Left hindlimb (tissue), 1 donor: Measurements from ENCODE around the gene UBE2I.
"Not testable (repeated sequence)": the region's sequence is repeated elsewhere in the genome, so short reads cannot be mapped to it uniquely, and the experiment has no call there.

Experiments used
- DNase-seq: peaks from one replicate; pipeline ENCODE4 v3.0.0-alpha.2; 2018

Gene UBE2I

GRCh38 chr16:1308977-1309885 lies at the start of gene UBE2I:
UBE2I (plus strand) TSS chr16:1309636; CDS start chr16:1314031, 4,395 bp downstream.
- peak; percentile 99 for DNase-seq

- no peak for DNase-seq
These were observed 49.7 kb upstream of the UBE2I start for GRCh38 chr16:1259760-1260068.

DNA sequence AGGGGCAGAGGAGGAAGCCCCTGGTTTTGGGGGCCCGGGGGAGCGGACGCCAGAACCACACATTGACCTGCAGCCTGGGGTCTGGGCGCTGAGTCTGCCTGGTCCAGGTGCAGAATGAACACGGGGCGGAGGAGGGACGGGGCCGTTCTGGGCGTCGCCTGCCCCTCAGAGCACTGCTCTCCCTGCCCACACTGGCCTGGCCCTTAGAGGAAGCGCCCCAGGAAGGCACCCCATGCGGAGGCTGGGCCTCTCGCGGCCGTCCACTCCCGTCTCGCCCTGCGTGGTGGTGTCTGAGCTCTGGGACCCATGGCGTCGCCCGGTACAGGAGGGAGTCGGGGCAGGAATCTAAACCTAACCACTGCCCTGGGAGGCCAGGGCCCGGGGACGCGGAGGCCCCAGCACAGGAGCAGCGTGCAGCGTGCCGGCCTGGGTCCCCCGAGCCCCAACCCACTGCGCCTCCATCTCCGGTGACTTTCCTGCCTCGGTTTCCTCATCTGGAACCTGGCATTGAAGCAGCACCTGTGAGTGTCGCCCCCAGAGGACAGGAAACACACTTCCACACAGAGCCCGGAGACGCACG lies 49.2 kb upstream of the UBE2I start:
- DNase-seq = no peak

- no peak for DNase-seq
These were observed 48.1 kb upstream of the UBE2I start for GRCh38 chr16:1261131-1261892.

DNA sequence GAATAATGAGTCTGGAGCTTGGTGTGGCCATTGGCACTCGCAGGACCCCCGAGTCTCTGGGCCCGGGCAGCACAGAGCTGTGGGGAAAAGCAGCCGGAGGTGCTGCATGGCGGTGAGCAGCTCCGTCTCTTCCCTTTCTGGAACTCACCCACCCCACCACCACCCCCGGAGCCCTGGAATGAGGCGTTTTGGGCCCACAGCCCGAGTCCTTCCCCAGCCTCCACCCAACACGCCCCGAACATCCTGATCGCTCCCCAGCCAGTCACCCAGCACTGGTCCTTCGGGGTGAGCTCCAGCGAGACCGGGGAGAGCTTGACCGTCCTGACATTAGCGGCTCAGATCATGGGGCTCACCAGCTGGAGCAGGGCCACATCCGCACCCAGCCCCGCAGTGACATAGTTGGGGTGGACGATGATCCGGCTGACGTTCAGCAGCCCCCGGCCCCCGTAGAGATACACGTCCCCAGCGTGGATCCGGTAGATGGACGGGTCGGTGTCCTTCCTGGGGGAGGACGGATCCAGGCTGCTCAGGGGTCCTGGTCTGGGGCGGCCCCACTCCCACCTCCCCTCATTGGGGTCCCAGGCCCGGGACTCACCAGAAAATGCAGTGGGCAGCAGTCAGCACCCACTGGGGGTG lies 47.1 kb upstream of the UBE2I start:
- no peak for DNase-seq

DNA sequence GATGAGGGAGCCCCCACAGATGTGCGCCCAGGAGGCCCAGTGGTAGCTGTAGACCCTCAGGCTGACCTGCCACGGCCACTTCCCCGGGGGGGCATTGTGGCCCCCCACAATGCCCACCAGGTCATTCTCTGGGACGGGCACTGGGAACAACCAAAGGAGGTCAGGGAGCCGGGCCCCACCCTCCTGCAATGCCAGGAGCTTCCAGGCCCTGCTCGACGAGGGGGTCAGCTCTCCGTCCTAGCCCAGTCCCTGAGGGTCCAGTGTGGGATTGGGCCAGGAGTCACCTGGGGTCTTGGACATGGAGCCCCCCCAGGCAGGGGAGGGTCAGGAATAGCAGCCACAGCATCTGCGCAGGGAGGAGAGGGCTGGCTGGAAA lies 46.6 kb upstream of the UBE2I start:
- DNase-seq = no peak

DNA sequence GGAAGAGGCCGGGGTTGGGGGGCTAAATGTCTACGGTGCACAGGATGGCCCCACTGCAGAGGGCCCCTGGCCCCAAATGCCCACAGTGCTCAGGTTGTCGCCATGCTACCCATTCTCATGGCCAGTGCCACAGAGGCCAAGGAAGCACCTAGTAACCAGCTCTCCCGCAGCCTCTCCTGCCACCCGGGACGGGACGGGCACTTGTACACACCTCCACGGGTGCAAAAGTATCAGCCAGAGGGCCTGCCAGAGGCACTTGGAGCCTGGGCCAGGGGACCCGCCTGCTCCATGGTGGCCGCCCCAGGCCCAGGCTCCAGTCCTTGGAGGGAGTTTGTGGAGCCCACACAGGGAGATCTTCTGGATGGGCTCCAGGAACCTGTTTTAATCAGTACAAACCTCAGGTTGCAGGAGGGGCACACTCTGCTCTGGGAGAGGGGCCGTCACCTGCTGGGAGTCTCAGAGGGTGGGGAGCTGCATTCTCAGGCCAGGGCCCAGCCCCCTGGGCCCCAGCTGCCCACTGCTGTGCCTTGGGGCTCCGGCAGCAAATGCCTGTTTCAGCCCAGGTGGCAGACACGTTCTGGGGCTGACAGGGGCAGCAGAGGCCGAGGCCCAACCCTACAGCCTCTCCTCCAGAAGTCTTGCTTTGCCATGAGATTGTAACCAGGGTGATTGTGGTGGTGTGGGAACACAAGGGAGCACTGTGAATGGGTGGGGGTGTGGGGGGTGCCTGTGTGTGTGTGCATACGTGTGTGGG lies 45.7 kb upstream of the UBE2I start:
- no peak for DNase-seq

GRCh38 chr16:1264345-1265089 lies 44.9 kb upstream of the UBE2I start:
- no peak for DNase-seq

DNA sequence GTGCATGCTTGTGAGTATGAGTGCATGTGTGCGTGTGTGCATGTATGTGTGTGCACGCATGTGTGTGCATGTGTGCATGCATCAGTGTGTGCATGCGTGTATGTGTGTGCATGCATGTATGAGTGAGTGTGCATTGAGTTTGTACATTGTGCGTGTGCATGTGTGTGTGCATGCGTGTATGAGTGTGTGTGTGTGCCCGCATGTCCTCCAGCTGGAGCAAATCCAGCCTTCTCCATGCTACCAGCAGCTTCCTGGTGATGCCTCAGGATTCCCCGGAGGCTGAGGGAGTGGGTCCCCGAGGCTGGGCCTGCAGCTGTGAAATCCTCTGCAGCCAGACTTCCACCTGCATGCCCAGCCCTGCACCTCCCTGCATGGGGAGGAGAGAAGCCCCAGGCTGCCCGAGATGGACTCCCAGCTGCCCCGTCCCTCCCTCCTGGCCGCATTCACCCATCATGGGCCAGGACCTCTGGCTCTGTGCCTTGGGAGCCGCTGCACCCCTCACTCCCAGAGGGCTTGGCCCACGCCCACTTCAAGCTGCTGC lies 44.3 kb upstream of the UBE2I start:
- DNase-seq = no peak

GRCh38 chr16:1265826-1266225 lies 43.6 kb upstream of the UBE2I start:
- DNase-seq = no peak

GRCh38 chr16:1269418-1269817 lies 40.0 kb upstream of the UBE2I start:
- DNase-seq = not testable (repeated sequence)

DNA sequence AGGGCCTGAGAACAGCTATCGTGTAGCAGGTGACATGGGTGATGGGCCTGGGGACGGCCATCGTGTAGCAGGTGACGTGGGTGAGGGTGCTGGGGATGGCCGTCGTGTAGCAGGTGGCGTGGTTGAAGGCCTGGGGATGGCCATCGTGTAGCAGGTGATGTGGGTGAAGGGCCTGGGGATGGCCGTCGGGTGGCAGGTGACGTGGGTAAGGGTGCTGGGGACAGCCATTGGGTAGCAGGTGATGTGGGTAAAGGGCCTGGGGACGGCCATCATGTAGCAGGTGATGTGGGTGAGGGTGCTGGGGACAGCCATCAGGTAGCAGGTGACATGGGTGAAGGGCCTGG lies 38.1 kb upstream of the UBE2I start:
- no peak for DNase-seq

GRCh38 chr16:1271724-1272413 lies 37.6 kb upstream of the UBE2I start:
- not testable (repeated sequence) for DNase-seq

GRCh38 chr16:1272453-1273198 lies 36.8 kb upstream of the UBE2I start:
- DNase-seq = no peak

GRCh38 chr16:1273816-1274215 lies 35.6 kb upstream of the UBE2I start:
- DNase-seq = no peak

DNA sequence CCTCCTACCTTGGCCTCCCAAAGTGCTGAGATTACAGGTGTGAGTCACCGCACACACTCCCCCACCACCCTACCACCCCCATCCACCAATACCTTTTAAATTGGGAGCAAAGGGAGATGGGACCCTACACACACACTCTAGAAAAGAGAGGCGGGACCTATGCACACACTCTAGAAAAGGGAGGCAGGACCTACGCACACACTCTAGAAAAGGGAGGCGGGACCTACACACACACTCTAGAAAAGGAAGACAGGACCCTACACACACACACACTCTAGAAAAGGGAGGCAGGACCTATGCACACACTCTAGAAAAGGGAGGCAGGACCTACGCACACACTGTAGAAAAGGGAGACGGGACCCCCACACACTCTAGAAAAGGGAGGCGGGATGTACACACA lies 34.7 kb upstream of the UBE2I start:
- no peak for DNase-seq

DNA sequence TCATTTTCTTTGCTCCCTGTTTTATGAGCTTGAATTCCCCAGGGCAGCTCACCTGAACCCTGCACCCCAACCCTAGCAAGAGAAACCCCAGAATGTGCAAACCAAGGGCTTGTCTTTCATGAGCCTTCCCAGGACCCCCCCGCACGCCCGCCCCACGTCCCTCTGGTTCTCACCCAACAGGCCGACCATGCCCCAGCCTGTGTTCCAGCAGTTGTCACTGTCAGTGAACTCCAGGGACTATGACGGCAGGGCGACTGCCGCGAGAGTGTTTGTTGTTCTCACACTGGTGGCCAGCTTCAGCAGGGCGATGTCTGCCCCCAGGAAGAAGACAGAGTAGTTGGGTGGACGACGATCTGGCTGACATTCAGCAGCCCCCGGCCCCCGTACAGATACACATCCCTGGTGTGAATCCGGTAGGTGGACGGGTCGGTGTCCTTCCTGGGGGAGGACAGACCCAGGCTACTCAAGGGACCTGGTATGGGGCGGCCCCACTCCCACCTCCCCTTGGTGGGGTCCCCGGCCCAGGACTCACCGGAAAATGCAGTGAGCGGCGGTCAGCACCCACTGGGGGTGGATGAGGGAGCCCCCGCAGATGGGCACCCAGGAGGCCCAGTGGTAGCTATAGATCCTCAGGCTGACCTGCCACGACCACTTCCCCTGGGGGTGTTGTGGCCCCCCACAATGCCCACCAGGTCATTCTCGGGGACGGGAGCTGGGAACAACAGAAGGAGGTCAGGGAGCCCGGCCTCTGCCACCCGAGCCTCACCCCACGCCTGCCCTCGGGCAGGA lies 33.5 kb upstream of the UBE2I start:
- DNase-seq = no peak

DNA sequence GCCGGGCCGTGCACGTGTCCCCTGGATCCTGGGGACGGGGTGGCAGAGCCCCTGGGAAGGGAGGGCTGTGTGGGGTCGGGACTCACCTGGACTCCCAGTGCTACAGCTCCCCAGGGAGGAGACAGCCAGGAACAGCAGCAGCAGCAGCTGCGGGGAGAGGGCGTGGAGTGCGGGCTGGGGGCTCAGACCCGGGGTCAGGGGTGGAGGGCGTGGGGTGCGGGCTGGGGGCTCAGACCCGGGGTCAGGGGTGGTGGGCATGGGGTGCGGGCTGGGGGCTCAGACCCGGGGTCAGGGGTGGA lies 32.9 kb upstream of the UBE2I start:
- DNase-seq = no peak

DNA sequence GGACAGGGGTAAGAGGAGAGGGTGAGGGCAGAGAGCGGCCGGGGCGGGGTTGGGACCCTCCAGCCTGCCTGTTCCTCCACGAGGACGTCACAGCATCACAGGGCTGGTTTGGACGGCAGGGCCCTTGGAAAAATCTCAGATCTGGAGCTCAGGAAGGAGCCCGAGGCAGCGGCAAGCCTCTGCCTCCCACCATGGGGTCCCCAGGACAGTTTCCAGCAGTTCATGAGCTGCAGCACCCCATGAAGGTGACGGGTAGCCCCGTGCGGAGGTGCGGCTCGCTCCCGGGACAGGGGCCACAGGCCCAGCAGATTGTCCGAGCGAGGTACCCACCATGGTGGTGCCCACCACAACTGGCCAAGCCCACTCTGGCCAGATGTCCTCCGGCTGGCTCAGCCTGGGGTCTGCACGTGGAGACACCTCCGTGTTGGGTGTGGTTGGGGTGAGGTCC lies 32.3 kb upstream of the UBE2I start:
- DNase-seq = no peak
